ENCODE measurements around the gene HIBCH. TPM values are rescaled to one million over a fixed set of nuclear protein-coding genes. Genes with fewer than 3 reads are reported as not detected.

HIBCH gene
- total and polyA plus RNA-seq, 9 of the 15 experiments (the other 6 are each of a cell fraction or from before 2014, with no cell fraction given) = 17.0 to 65.4 (median 28.3) TPM

GRCh38 chr2:190277234-190278112 is 42.2 kb downstream of the HIBCH start (continued):
- no peak for TF ChIP-seq SFPQ (IDR thresholded peaks at IDR 0.05; ENCODE audit: low read depth, low read length)
- TF ChIP-seq, protein P1, sequence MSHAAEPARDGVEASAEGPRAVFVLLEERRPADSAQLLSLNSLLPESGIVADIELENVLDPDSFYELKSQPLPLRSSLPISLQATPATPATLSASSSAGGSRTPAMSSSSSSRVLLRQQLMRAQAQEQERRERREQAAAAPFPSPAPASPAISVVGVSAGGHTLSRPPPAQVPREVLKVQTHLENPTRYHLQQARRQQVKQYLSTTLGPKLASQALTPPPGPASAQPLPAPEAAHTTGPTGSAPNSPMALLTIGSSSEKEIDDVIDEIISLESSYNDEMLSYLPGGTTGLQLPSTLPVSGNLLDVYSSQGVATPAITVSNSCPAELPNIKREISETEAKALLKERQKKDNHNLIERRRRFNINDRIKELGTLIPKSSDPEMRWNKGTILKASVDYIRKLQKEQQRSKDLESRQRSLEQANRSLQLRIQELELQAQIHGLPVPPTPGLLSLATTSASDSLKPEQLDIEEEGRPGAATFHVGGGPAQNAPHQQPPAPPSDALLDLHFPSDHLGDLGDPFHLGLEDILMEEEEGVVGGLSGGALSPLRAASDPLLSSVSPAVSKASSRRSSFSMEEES (CRISPR knock-in tag; IDR thresholded peaks at IDR 0.05) = no peak
- TF ChIP-seq E2F4 (CRISPR knock-in tag; IDR thresholded peaks at IDR 0.05; ENCODE audit: low read depth) = no peak
- no peak for TF ChIP-seq ZNF146 (CRISPR knock-in tag; IDR thresholded peaks at IDR 0.05; ENCODE audit: unreplicated experiment)
- no peak for TF ChIP-seq SNRNP70 (optimal IDR thresholded peaks at IDR 0.05; ENCODE audit: low read depth, low read length)
- TF ChIP-seq PHB (CRISPR knock-in tag; IDR thresholded peaks at IDR 0.05) = no peak
- no peak for TF ChIP-seq ZNF165 (CRISPR knock-in tag; IDR thresholded peaks at IDR 0.05; ENCODE audit: borderline replicate concordance)
- TF ChIP-seq, protein P2, sequence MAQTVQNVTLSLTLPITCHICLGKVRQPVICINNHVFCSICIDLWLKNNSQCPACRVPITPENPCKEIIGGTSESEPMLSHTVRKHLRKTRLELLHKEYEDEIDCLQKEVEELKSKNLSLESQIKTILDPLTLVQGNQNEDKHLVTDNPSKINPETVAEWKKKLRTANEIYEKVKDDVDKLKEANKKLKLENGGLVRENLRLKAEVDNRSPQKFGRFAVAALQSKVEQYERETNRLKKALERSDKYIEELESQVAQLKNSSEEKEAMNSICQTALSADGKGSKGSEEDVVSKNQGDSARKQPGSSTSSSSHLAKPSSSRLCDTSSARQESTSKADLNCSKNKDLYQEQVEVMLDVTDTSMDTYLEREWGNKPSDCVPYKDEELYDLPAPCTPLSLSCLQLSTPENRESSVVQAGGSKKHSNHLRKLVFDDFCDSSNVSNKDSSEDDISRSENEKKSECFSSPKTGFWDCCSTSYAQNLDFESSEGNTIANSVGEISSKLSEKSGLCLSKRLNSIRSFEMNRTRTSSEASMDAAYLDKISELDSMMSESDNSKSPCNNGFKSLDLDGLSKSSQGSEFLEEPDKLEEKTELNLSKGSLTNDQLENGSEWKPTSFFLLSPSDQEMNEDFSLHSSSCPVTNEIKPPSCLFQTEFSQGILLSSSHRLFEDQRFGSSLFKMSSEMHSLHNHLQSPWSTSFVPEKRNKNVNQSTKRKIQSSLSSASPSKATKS (CRISPR knock-in tag; IDR thresholded peaks at IDR 0.05) = no peak
- no peak for TF ChIP-seq NFRKB (IDR thresholded peaks at IDR 0.05; ENCODE audit: low read depth)
- TF ChIP-seq ZNF785 (CRISPR knock-in tag; IDR thresholded peaks at IDR 0.05) = no peak
- no peak for TF ChIP-seq LARP7 (IDR thresholded peaks at IDR 0.05)
- no peak for TF ChIP-seq GTF2B (IDR thresholded peaks at IDR 0.05; ENCODE audit: extremely low read depth, insufficient read length)
- no peak for TF ChIP-seq CXXC5 (CRISPR knock-in tag; IDR thresholded peaks at IDR 0.05)
- no peak for TF ChIP-seq SIX5 (IDR thresholded peaks at IDR 0.05; ENCODE audit: borderline replicate concordance in 1 of 2, insufficient read depth in 1 of 2, low read depth in 1 of 2, low read length in 2 of 2)
- TF ChIP-seq ZFP36 (IDR thresholded peaks at IDR 0.05; ENCODE audit: low read depth, low read length, partially characterized antibody) = peak; percentile 87
- no peak for TF ChIP-seq ARNT (IDR thresholded peaks at IDR 0.05)
- TF ChIP-seq ID3 (CRISPR knock-in tag; IDR thresholded peaks at IDR 0.05) = no peak
- TF ChIP-seq ID3 (tag; IDR thresholded peaks at IDR 0.05) = no peak
- no peak for TF ChIP-seq CBX5 (IDR thresholded peaks at IDR 0.05; ENCODE audit: borderline replicate concordance, low read depth)

All from K562 (cell line).